Left colon (tissue), 2 donors: Measurements from ENCODE around the gene NAV2. TPM values are rescaled to one million over a fixed set of nuclear protein-coding genes. Genes with fewer than 3 reads are reported as not detected.
"Not testable (repeated sequence)": the region's sequence is repeated elsewhere in the genome, so short reads cannot be mapped to it uniquely, and the experiment has no call there.

ENCODE experiments used
- ATAC-seq: fragments of 200-7000 bp; cut with Tn5 transposase; one replicate; pipeline ENCODE4 v1.9.1; 2020; ENCODE audit warnings: mild to moderate bottlenecking, moderate library complexity
- DNase-seq, 2 donors: peaks; one replicate each; pipeline ENCODE4 v3.0.0-alpha.2; 2020
- intact Hi-C, 2 donors: fragments of 100-400 bp; cut with DNase I in 1 of 2; cut with micrococcal nuclease in 1 of 2; formaldehyde crosslinking; loops; one replicate each; pipeline versions ENCODE4 v1.11.2 to v1.14.0; 2022; cut with DNase I, micrococcal nuclease
- total RNA-seq, 2 donors: library from RNA; stranded (reverse); fragmentation: NEBNext Ultra II Directional; extraction: Animal tissue kit (Norgen Biotek cat#: 25700); gene quantifications; one replicate each; pipeline ENCODE4 v1.2.1, GENCODE V29; 2021
- donor health status: DM: no; HTN: no; CAD: no.
- donor health status: DM: yes; HTN: yes; CAD: no.

The NAV2 gene
- total RNA-seq, 2 donors from 2014 or later, result 16.1 to 21.7 TPM

- intact Hi-C loops, result no loop called here
- DNase-seq (no peak), ATAC-seq (peak; percentile 62)
These were observed 289.9 kb downstream of the NAV2 start for GRCh38 chr11:20002312-20003216.

DNA sequence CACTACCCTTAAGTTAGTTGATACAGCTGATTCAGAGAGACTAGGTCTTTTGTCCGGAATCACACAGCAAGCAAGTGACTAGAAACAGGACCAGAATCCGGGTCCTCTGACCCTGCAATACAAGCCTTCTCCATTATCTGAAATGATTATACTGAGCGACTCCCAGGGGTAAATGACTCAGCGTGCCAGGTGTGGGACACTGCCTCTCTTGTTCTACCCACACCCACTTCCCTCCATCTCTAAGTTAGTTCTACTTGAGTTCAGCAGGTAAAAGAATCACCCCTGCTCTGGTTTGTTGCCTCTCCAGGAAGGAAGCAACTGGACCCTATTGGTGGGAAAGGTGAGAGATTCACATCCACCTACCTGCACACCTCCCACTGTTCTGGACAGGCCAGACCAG, 290.7 kb downstream of the NAV2 start:
- ATAC-seq (peak; percentile 63), DNase-seq (no peak)
- intact Hi-C loops, result no loop called here

GRCh38 chr11:20004866-20005265, 292.2 kb downstream of the NAV2 start:
- intact Hi-C loops, result no loop called here
- no peak for ATAC-seq
- no peak for DNase-seq

GRCh38 chr11:20005747-20006146, 293.1 kb downstream of the NAV2 start:
- DNase-seq (no peak), ATAC-seq (no peak)
- intact Hi-C loops, result no loop called here

- intact Hi-C loops, DNase-seq, ATAC-seq: not testable (repeated sequence)
These were observed 294.0 kb downstream of the NAV2 start for GRCh38 chr11:20006618-20007017.

- ATAC-seq (no peak), DNase-seq (no peak)
- intact Hi-C loops, result no loop called here
These were observed 294.7 kb downstream of the NAV2 start for GRCh38 chr11:20007386-20007785.

GRCh38 chr11:20008190-20008870, 295.7 kb downstream of the NAV2 start:
- ATAC-seq (no peak), DNase-seq (no peak)
- intact Hi-C loops, result no loop called here

GRCh38 chr11:20008871-20009644, 296.4 kb downstream of the NAV2 start:
- ATAC-seq, result no peak
- intact Hi-C loops, result no loop called here
- DNase-seq, result no peak

- intact Hi-C loops, result no loop called here
These were observed 297.7 kb downstream of the NAV2 start for GRCh38 chr11:20010156-20010850.

DNA sequence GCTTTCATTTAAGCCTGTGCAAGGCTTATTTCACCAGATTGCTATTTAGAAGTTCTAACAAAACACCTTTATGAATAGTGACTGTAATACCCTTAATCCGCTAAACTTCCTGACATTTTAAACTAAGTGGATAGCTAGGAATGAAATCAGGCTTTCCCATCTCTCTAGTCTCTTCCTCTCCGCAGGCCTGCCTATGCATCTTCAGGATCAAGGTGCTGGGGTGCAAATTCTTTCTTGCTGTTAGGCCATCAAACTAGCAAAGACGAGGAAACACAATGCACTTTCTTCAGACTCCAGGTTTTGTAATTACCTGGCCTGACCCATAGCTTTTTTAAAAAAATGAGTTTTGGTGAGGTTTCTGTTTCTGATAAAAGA, 298.2 kb downstream of the NAV2 start:
- ATAC-seq (no peak), DNase-seq (no peak)
- intact Hi-C loops, result no loop called here

More at GRCh38 chr11:20010156-20010850, 297.7 kb downstream of the NAV2 start:
- no peak for ATAC-seq
- DNase-seq, result no peak

DNA sequence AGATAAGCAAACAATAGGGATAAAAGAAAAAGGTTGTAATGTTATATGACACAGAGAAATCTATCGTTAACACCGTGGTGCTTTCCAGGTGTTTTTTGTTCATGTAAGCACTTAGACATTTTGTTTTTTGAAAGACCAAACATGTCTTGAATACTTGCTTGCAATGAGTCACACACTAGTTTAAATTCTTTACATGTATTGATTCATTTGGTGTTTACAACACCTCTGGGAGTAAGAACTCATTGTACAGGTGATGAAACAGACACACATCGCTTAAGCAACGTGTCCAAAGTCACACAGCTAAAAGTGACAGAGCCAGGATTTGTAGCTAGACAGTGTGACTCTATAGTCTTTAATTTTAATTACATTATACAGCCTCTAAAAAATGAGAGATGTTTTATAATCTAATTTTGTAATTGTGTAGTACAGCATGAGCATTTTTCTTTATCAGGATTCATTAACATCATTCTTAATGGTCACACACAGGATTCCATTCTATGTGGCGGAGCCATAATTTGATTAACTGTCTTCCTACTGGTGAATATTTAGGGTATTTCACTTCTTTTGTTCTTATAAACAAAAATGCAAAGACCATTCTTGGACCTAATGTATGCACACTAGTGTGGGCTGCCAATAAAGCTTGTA, 298.8 kb downstream of the NAV2 start:
- intact Hi-C loops, result no loop called here
- ATAC-seq (no peak), DNase-seq (no peak)

DNA sequence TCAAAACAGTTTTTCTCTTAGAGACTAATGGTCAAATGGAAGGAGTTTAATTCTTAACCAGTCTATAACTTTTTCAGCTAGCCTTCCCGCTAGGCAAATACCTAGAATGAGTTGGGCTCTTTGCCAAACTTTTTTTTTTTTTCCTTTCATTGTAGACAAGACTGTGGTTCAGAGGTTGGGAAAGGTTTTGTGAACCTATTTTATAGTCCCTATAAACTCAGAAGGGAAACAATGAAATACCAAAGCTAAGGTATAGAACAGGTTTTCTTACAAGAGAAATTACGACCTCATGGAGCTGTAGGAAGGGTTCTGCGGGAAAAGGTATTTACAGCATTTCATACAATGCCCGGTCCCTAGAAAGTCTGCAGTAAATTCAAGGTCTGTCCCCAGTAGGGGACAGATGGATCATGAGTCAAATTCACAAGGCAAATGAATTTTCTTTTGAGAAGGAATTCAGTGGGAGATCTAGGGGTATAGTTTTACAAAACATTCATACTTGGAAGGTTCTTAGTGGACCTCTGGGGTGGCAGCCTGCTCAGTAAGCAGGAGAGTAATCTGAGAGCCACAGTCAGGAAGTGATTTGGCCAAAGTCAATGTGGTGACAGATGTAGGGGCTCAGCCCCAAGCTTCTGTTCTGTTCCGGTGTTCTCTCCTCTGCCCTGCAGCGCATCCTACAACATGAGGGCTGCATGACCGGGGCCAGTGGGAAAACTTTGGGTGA, 300.9 kb downstream of the NAV2 start:
- ATAC-seq, result peak; percentile 98
- DNase-seq, result no peak
- intact Hi-C loops, result no loop called here

DNA sequence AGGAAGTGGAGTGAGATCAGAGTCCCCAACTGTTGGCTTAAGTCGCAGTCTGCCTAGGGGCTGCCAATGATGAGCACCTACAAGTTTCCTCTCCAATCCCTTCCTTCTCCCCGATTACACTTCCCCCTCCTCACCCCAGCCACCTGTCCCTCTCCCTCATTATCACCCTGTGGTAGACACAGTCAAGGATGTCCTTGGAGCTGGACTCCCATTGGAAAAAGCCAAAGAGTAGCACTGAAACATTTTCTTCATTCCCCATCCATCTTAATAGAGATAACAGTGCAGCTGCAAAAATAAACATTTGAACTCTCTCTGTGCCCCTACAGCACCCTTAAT, 301.4 kb downstream of the NAV2 start:
- DNase-seq (no peak), ATAC-seq (no peak)
- intact Hi-C loops, result no loop called here

GRCh38 chr11:20015101-20015500, 302.5 kb downstream of the NAV2 start:
- no peak for DNase-seq
- intact Hi-C loops, result no loop called here
- ATAC-seq, result no peak

GRCh38 chr11:20015529-20016427, 303.1 kb downstream of the NAV2 start:
- intact Hi-C loops, result no loop called here
- no peak for DNase-seq
- no peak for ATAC-seq

DNA sequence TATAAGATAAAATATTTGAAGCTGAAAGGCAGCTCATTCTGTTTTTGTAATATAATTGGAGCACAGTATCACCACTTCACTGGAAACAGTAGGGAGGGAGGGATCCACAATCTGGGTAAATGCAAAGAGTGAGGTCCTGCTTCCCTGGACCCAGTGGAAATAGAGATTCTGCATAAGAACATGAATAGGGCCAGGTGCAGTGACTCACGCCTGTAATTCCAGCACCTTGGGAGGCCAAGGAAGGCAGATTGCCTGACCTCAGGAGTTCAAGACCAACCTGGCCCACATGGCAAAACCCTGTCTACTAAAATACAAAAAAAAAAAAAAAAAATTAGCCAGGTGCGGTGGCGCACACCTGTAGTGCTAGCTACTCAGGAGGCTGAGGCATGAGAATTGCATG, 303.9 kb downstream of the NAV2 start:
- DNase-seq (no peak), ATAC-seq (no peak)
- intact Hi-C loops, result no loop called here

- no peak for DNase-seq
- intact Hi-C loops, result no loop called here
- no peak for ATAC-seq
These were observed 304.7 kb downstream of the NAV2 start for GRCh38 chr11:20017320-20017719.
